ENCODE measurements around the gene ATG9B. TPM values are rescaled to one million over a fixed set of nuclear protein-coding genes. Genes with fewer than 3 reads are reported as not detected.

Gene ATG9B
- total and polyA plus RNA-seq, 2 of the 13 experiments (the other 11 are each of a cell fraction or from before 2014, with no cell fraction given), result 0.24 TPM; not detected in 1

GRCh38 chr7:150983893-150984368 lies 40.4 kb downstream of the ATG9B start (continued):
- TF ChIP-seq, protein P1, sequence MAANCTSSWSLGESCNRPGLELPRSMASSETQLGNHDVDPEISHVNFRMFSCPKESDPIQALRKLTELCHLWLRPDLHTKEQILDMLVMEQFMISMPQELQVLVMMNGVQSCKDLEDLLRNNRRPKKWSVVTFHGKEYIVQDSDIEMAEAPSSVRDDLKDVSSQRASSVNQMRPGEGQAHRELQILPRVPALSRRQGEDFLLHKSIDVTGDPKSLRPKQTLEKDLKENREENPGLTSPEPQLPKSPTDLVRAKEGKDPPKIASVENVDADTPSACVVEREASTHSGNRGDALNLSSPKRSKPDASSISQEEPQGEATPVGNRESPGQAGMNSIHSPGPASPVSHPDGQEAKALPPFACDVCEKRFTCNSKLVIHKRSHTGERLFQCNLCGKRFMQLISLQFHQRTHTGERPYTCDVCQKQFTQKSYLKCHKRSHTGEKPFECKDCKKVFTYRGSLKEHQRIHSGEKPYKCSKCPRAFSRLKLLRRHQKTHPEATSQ (CRISPR knock-in tag; IDR thresholded peaks at IDR 0.05; ENCODE audit: borderline replicate concordance), result no peak
- TF ChIP-seq KLF16 (CRISPR knock-in tag; IDR thresholded peaks at IDR 0.05) (peak in 1 of 2 experiments; percentile 75; a peak in 1 of 4 replicates), MAFK (conservative IDR thresholded peaks at IDR 0.05 in 1 of 2, IDR thresholded peaks at IDR 0.05 in 1 of 2; ENCODE audit: low read length in 2 of 2) (peak; percentile 47 to 61; a peak in 3 of 4 replicates), GATAD1 (CRISPR knock-in tag; IDR thresholded peaks at IDR 0.05) (0 out of 2 replicates have a peak, but pooled peaks have one; percentile 21), ZNF317 (CRISPR knock-in tag; IDR thresholded peaks at IDR 0.05) (no peak), BHLHE40 (IDR thresholded peaks at IDR 0.05; ENCODE audit: low read length) (no peak), TBL1XR1 (IDR thresholded peaks at IDR 0.05; ENCODE audit: borderline replicate concordance, low read length, partially characterized antibody) (no peak), HMG20B (CRISPR knock-in tag; conservative IDR thresholded peaks at IDR 0.05) (no peak), ZNF598 (CRISPR knock-in tag; IDR thresholded peaks at IDR 0.05; ENCODE audit: borderline replicate concordance) (no peak), ZNF781 (CRISPR knock-in tag; IDR thresholded peaks at IDR 0.05; ENCODE audit: borderline replicate concordance, not compliant biosample characterization) (peak; percentile 50), ARID2 (CRISPR knock-in tag; IDR thresholded peaks at IDR 0.05; ENCODE audit: borderline replicate concordance) (no peak), ZNF333 (CRISPR knock-in tag; IDR thresholded peaks at IDR 0.05; ENCODE audit: borderline replicate concordance) (no peak), PAF1 (CRISPR knock-in tag; IDR thresholded peaks at IDR 0.05) (no peak), BCL3 (CRISPR knock-in tag; IDR thresholded peaks at IDR 0.05) (no peak), STAT5B (CRISPR knock-in tag; IDR thresholded peaks at IDR 0.05) (0 out of 2 replicates have a peak, but pooled peaks have one; percentile 46), HOXA3 (CRISPR knock-in tag; IDR thresholded peaks at IDR 0.05) (0 out of 2 replicates have a peak, but pooled peaks have one; percentile 16), ZSCAN9 (CRISPR knock-in tag; IDR thresholded peaks at IDR 0.05; ENCODE audit: borderline replicate concordance) (peak; percentile 93), DPF2 (CRISPR knock-in tag; IDR thresholded peaks at IDR 0.05; ENCODE audit: borderline replicate concordance, low read depth) (no peak), ZNF337 (CRISPR knock-in tag; IDR thresholded peaks at IDR 0.05; ENCODE audit: borderline replicate concordance, low read depth) (no peak), REST (IDR thresholded peaks at IDR 0.05; ENCODE audit: borderline replicate concordance in 1 of 2, low read depth in 1 of 2, low read length in 2 of 2) (peak; percentile 84 to 98)
- TF ChIP-seq, protein P2, sequence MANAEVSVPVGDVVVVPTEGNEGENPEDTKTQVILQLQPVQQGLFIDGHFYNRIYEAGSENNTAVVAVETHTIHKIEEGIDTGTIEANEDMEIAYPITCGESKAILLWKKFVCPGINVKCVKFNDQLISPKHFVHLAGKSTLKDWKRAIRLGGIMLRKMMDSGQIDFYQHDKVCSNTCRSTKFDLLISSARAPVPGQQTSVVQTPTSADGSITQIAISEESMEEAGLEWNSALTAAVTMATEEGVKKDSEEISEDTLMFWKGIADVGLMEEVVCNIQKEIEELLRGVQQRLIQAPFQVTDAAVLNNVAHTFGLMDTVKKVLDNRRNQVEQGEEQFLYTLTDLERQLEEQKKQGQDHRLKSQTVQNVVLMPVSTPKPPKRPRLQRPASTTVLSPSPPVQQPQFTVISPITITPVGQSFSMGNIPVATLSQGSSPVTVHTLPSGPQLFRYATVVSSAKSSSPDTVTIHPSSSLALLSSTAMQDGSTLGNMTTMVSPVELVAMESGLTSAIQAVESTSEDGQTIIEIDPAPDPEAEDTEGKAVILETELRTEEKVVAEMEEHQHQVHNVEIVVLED (CRISPR knock-in tag; IDR thresholded peaks at IDR 0.05; ENCODE audit: borderline replicate concordance), result no peak
